Transverse colon (tissue), 4 donors: ENCODE measurements around the gene APOD.
"Not testable (repeated sequence)": the region's sequence is repeated elsewhere in the genome, so short reads cannot be mapped to it uniquely, and the experiment has no call there.

Source experiments
- CTCF ChIP-seq, 5 experiments: fragments of 200-600 bp in 3 of 5; fragments of 450-650 bp in 2 of 5; sonication (generic) in 3 of 5; IDR thresholded peaks; 1 replicate in 2 of 5; 2 replicates in 3 of 5; pipeline ENCODE4 v1.5.1; 2016 to 2017; ENCODE audit warnings: antibody characterized with exemption in 5 of 5, inconsistent platforms in 3 of 5, mild to moderate bottlenecking in 2 of 5, moderate library complexity in 1 of 5
- EP300 ChIP-seq: sonication (generic); formaldehyde crosslinking; IDR thresholded peaks from one replicate; pipeline ENCODE4 v1.6.1; 2017; ENCODE audit warnings: antibody characterized with exemption, low read depth
- POLR2A ChIP-seq: fragments of 450-650 bp; IDR thresholded peaks from one replicate; pipeline ENCODE4 v1.6.1; 2016; ENCODE audit warnings: antibody characterized with exemption, mild to moderate bottlenecking, moderate library complexity
- POLR2AphosphoS5 ChIP-seq, 3 donors: sonication (generic); formaldehyde crosslinking; IDR thresholded peaks; one replicate each; pipeline ENCODE4 v1.6.1; 2016; ENCODE audit warnings: antibody characterized with exemption in 3 of 3

GRCh38 chr3:195632046-195632445 is 48.3 kb upstream of the APOD start:
- TF ChIP-seq CTCF (IDR thresholded peaks at IDR 0.05); POLR2A; EP300; POLR2AphosphoS5 (IDR thresholded peaks at IDR 0.05): not testable (repeated sequence)
